H54 (cell line): ENCODE results near the gene KRTAP4-9.
A peak's percentile ranks its signal among the peaks of the same experiment; 100 is the strongest.
"Not testable (repeated sequence)": the region's sequence is repeated elsewhere in the genome, so short reads cannot be mapped to it uniquely, and the experiment has no call there.

Source experiments
- DNase-seq: peaks from one replicate; pipeline ENCODE4 v3.0.0; 2011; ENCODE audit warnings: low spot score, mixed read lengths; ENCODE audit not compliant: insufficient read length
- FAIRE-seq: peaks from 3 replicates; lab custom pipeline; 2011; peaks lifted over from hg19 to GRCh38; lab: Jason Lieb, UNC
- POLR2A ChIP-seq: IDR thresholded peaks from 2 replicates; pipeline ENCODE4 v1.6.1; 2011; ENCODE audit warnings: low read depth, mild to moderate bottlenecking, low read length

KRTAP4-9 gene

DNA sequence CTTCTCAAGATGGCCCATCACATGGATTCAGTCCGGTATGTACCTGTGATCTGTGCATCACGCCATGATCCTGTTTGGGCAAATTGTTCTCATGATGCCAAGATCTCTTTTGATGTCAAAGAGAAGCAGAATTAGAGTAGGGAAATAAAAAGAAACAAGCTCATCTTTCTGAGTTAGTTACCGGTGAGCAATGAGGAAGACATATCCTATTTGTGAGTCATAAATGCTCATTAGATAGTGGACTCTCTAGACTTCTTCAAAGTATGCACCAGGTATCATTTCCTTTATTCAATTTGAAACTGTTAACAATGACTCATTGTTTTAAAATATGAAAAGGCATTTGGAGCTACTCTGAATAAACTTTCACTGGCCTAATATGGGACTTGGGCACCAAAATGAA lies 26.8 kb downstream of the KRTAP4-9 start:
- DNase-seq (no peak), FAIRE-seq (peak; percentile 93)
- no peak for TF ChIP-seq POLR2A

DNA sequence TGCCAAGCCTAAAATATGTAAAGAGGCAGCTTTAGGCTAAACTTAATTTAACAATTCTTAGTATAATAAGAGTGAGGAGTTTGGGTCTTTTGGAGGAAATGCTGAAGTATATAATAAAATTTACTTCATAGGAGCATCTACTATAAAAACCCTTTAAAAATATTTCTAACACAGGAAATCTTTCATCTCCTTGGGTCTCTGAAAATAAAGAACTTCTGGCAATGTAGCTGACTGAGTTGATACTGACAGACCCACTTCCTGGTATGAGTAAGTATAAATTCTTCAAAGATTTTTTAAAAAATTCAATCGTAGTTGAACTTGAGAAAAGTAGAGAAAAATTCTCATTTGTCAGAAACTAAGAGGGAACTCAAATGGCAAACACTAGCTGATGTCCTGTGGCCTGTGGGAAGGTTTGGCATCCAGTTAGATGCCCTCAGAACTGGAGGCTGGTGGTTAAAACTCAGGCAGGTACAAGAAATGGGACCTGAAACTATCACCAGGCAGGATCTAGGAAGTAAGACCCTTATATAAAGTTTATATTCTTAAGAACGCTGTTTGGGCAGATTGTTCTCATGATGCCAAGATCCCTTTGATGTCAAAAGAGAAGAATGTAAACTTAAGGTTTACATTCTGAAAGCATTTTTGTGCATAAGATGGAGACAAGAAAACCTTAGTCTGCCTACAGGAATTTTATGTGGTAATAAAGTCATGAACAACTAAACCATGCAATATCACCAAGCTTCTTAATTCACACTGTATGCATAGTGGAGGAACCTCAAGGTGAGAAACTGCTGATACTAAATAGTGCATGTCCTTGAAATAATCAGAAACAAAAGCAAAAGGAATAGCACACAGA lies 28.9 kb downstream of the KRTAP4-9 start:
- FAIRE-seq (no peak), DNase-seq (no peak)
- no peak for TF ChIP-seq POLR2A

- not testable (repeated sequence) for FAIRE-seq, DNase-seq
Measured at GRCh38 chr17:41139865-41140264, 34.7 kb downstream of the KRTAP4-9 start.

- no peak for TF ChIP-seq POLR2A
- DNase-seq (peak; percentile 26), FAIRE-seq (peak; percentile 66)
Measured at GRCh38 chr17:41140360-41141131, 35.4 kb downstream of the KRTAP4-9 start, which contains the start of gene KRTAP4-6. Gene KRTAP4-6 (minus strand): TSS chr17:41140544. CDS start chr17:41140487, 57 bp downstream.

- FAIRE-seq (no peak), DNase-seq (no peak)
- TF ChIP-seq POLR2A, result no peak
Measured at GRCh38 chr17:41141361-41141760, 36.2 kb downstream of the KRTAP4-9 start.

- no peak for TF ChIP-seq POLR2A
- DNase-seq, result no peak
- FAIRE-seq, result no peak
Measured at GRCh38 chr17:41144846-41145245, 39.7 kb downstream of the KRTAP4-9 start.

- no peak for TF ChIP-seq POLR2A
- DNase-seq, result no peak
Measured at GRCh38 chr17:41145261-41145660, 40.1 kb downstream of the KRTAP4-9 start.

GRCh38 chr17:41147531-41148204 lies 42.5 kb downstream of the KRTAP4-9 start:
- no peak for FAIRE-seq
- no peak for DNase-seq
- TF ChIP-seq POLR2A, result no peak

More at GRCh38 chr17:41145261-41145660, 40.1 kb downstream of the KRTAP4-9 start:
- no peak for FAIRE-seq

- not testable (repeated sequence) for FAIRE-seq, DNase-seq
Measured at GRCh38 chr17:41148971-41149651, 43.9 kb downstream of the KRTAP4-9 start.

- no peak for DNase-seq
- no peak for TF ChIP-seq POLR2A
- FAIRE-seq, result no peak
Measured at GRCh38 chr17:41149652-41149985, 44.4 kb downstream of the KRTAP4-9 start, which contains the start of gene KRTAP4-5. Gene KRTAP4-5 (minus strand): TSS chr17:41149825. CDS start chr17:41149767, 58 bp downstream.

DNA sequence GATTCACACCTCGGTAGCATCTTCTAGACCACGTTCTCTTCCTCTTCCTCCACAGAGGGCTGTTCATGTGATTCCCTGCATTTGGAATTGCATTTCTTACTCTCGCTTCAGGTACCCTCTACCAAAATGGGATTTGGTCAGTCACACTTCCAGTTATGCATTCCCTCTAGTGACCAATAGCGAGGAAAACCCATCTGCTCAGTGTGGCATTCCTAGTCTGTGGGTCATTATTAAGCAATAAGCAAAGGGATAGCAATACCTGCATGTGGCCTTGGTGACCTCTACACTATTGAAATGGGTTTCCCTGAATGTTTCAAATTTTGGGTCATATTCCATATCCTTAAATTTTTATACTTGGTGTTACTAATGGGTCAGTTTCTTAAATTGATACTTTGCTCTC lies 44.8 kb downstream of the KRTAP4-9 start:
- FAIRE-seq, result no peak

GRCh38 chr17:41151525-41151924 lies 46.3 kb downstream of the KRTAP4-9 start:
- DNase-seq, result no peak

More for the DNA sequence above, 44.8 kb downstream of the KRTAP4-9 start:
- no peak for TF ChIP-seq POLR2A
- DNase-seq, result no peak

GRCh38 chr17:41153856-41154255 lies 48.7 kb downstream of the KRTAP4-9 start:
- DNase-seq (no peak), FAIRE-seq (no peak)
- no peak for TF ChIP-seq POLR2A

More at GRCh38 chr17:41151525-41151924, 46.3 kb downstream of the KRTAP4-9 start:
- no peak for TF ChIP-seq POLR2A
- FAIRE-seq, result no peak
